ENCODE results near the gene GPR107. TPM values are rescaled to one million over a fixed set of nuclear protein-coding genes. Genes with fewer than 3 reads are reported as not detected.

Gene GPR107
- total RNA-seq, 1 experiment from 2014 or later: 77.4 TPM

GRCh38 chr9:130111786-130112537 lies 58.3 kb downstream of the GPR107 start:
- Histone ChIP-seq H3K4me3 (no peak overlapping the region), H2AFZ (no peak overlapping the region), H3K27ac (no peak overlapping the region), H3K4me2 (no peak overlapping the region), H4K20me1 (ENCODE audit: insufficient read depth) (no peaks in the 10 kb centered on the region), H3F3A (ENCODE audit: insufficient read depth, low read depth) (no peaks in the 10 kb centered on the region; the same call in 1 of the 2 replicates), H3K9me3 (ENCODE audit: insufficient read depth, low read depth) (no peaks in the 10 kb centered on the region), H3K9me2 (ENCODE audit: insufficient read depth) (no peaks in the 10 kb centered on the region), H3K36me3 (ENCODE audit: low read depth) (no peaks in the 10 kb centered on the region), H3K27me3 (ENCODE audit: insufficient read depth, low read depth) (no peaks in the 10 kb centered on the region), H3K4me1 (replicated peaks; ENCODE audit: insufficient read depth) (no peaks in the 10 kb centered on the region), H3K79me2 (ENCODE audit: low read depth) (no peaks in the 10 kb centered on the region)
- ChIA-PET CTCF (interaction anchor here (0.8 kb wide), 2 partner anchors 124 to 311 kb away, joined by 3 to 5 read pairs; no protein-coding TSS in a partner anchor), POLR2A (ENCODE audit: unreplicated experiment) (no interaction called here)
- BruUV-seq (replicated peaks): no TSS peak
- no peak for DNase-seq
- intact Hi-C loops (cut with micrococcal nuclease; ENCODE audit: unreplicated experiment): no loop called here
- TF ChIP-seq EZH2 (IDR thresholded peaks at IDR 0.05; ENCODE audit: low read depth) (no peak), CTCF (conservative IDR thresholded peaks at IDR 0.05) (no peak)

- no peaks in the 10 kb centered on the region for H3K27me3 ChIP-seq (ENCODE audit: insufficient read depth, low read depth)
- no peaks in the 10 kb centered on the region; the same call in 1 of the 2 replicates for H3F3A ChIP-seq (ENCODE audit: insufficient read depth, low read depth)
- H3K4me1 ChIP-seq (replicated peaks; ENCODE audit: insufficient read depth): peaks cover 4% of the 10 kb centered on the region
- no peaks in the 10 kb centered on the region for H3K79me2 ChIP-seq (ENCODE audit: low read depth)
- no peak overlapping the region for H3K4me3 ChIP-seq
- no peak overlapping the region for H3K27ac ChIP-seq
- BruUV-seq (replicated peaks): no TSS peak
- no peaks in the 10 kb centered on the region for H3K9me3 ChIP-seq (ENCODE audit: insufficient read depth, low read depth)
- no peaks in the 10 kb centered on the region for H3K36me3 ChIP-seq (ENCODE audit: low read depth)
- H3K4me2 ChIP-seq: no peak overlapping the region
- no peak overlapping the region for H2AFZ ChIP-seq
- H4K20me1 ChIP-seq (ENCODE audit: insufficient read depth): no peaks in the 10 kb centered on the region
- intact Hi-C loops (cut with micrococcal nuclease; ENCODE audit: unreplicated experiment): no loop called here
- TF ChIP-seq CTCF (conservative IDR thresholded peaks at IDR 0.05): no peak
- no peak for TF ChIP-seq EZH2 (IDR thresholded peaks at IDR 0.05; ENCODE audit: low read depth)
- CTCF ChIA-PET: interaction anchor here (0.8 kb wide), 1 partner anchor 311 kb away, joined by 3 read pairs; no protein-coding TSS in a partner anchor
- no peaks in the 10 kb centered on the region for H3K9me2 ChIP-seq (ENCODE audit: insufficient read depth)
- no peak for DNase-seq
- POLR2A ChIA-PET (ENCODE audit: unreplicated experiment): interaction anchor here (0.6 kb wide), 1 partner anchor 155 kb away, joined by 4 read pairs; no protein-coding TSS in a partner anchor
Observed at GRCh38 chr9:130112538-130113151, 58.9 kb downstream of the GPR107 start.

GRCh38 chr9:130114741-130115140 lies 61.0 kb downstream of the GPR107 start:
- no peaks in the 10 kb centered on the region for H3K9me3 ChIP-seq (ENCODE audit: insufficient read depth, low read depth)
- H3K4me2 ChIP-seq: no peak overlapping the region
- BruUV-seq (replicated peaks): no TSS peak
- no peak overlapping the region for H2AFZ ChIP-seq
- no peaks in the 10 kb centered on the region for H3K27me3 ChIP-seq (ENCODE audit: insufficient read depth, low read depth)
- H3F3A ChIP-seq (ENCODE audit: insufficient read depth, low read depth): no peaks in the 10 kb centered on the region
- H3K79me2 ChIP-seq (ENCODE audit: low read depth): no peaks in the 10 kb centered on the region
- peaks cover 13% of the 10 kb centered on the region for H3K4me1 ChIP-seq (replicated peaks; ENCODE audit: insufficient read depth)
- no peak overlapping the region for H3K27ac ChIP-seq
- intact Hi-C loops (cut with micrococcal nuclease; ENCODE audit: unreplicated experiment): no loop called here
- no peak for DNase-seq
- H3K9me2 ChIP-seq (ENCODE audit: insufficient read depth): no peaks in the 10 kb centered on the region
- H3K4me3 ChIP-seq: no peak overlapping the region
- POLR2A ChIA-PET (ENCODE audit: unreplicated experiment): interaction anchor here (0.7 kb wide), 1 partner anchor 485 kb away, joined by 5 read pairs; no protein-coding TSS in a partner anchor
- CTCF ChIA-PET: no interaction called here
- H4K20me1 ChIP-seq (ENCODE audit: insufficient read depth): no peaks in the 10 kb centered on the region
- no peaks in the 10 kb centered on the region for H3K36me3 ChIP-seq (ENCODE audit: low read depth)
- TF ChIP-seq CTCF (conservative IDR thresholded peaks at IDR 0.05): no peak
- TF ChIP-seq EZH2 (IDR thresholded peaks at IDR 0.05; ENCODE audit: low read depth): no peak

Data from PC-9 (cell line).